A549 (cell line): ENCODE results near the gene DPAGT1. TPM values are rescaled to one million over a fixed set of nuclear protein-coding genes. Genes with fewer than 3 reads are reported as not detected.
A peak's percentile ranks its signal among the peaks of the same experiment; 100 is the strongest.

Source experiments
- ATAC-seq, 2 experiments: fragments of 200-7000 bp in 1 of 2; fragments of >200 bp in 1 of 2; cut with Nextera tagmentation in 1 of 2; cut with Tn5 transposase in 1 of 2; 3 replicates each; pipeline versions ENCODE4 v1.8.0 to v1.9.1; 2018 to 2020; ENCODE audit warnings: mild to moderate bottlenecking in 1 of 2, moderate library complexity in 1 of 2
- CTCF ChIA-PET: fragments of 300-600 bp; sonication (Branson Sonifier 250); formaldehyde crosslinking; extraction: SDS; loops from one replicate; lab custom pipeline; 2021; ENCODE audit warnings: antibody characterized with exemption, inconsistent platforms; lab: Yijun Ruan, JAX
- POLR2A ChIA-PET: fragments of 350-600 bp; formaldehyde crosslinking; extraction: SDS; loops from one replicate; lab custom pipeline; 2021; ENCODE audit warnings: antibody characterized with exemption, inconsistent platforms; lab: Yijun Ruan, JAX
- DNase-seq, 2 experiments: peaks; one replicate each; pipeline versions ENCODE4 v3.0.0 to v3.0.0-alpha.2; 2011 to 2016; ENCODE audit warnings: low read depth in 1 of 2, low spot score in 1 of 2
- FAIRE-seq: peaks from 2 replicates; lab custom pipeline; 2011; peaks lifted over from hg19 to GRCh38; lab: Jason Lieb, UNC
- H3K27ac ChIP-seq, 2 experiments: fragments of >200 bp; sonication (Bioruptor Twin); formaldehyde crosslinking; 3 replicates each; pipeline ENCODE4 v1.5.1; 2016 to 2017
- H3K4me1 ChIP-seq: fragments of >200 bp; sonication (Bioruptor Twin); formaldehyde crosslinking; 3 replicates; pipeline ENCODE4 v1.6.1; 2016
- H3K4me2 ChIP-seq: fragments of >200 bp; sonication (Bioruptor Twin); formaldehyde crosslinking; 3 replicates; pipeline ENCODE4 v1.6.1; 2016
- H3K4me3 ChIP-seq: fragments of >200 bp; sonication (Bioruptor Twin); formaldehyde crosslinking; 3 replicates; pipeline ENCODE4 v1.5.1; 2016
- H3K9me3 ChIP-seq: fragments of >200 bp; sonication (Bioruptor Twin); formaldehyde crosslinking; 3 replicates; pipeline ENCODE4 v1.6.1; 2016
- BHLHE40 ChIP-seq: IDR thresholded peaks from 2 replicates; pipeline ENCODE4 v1.6.1; 2012; ENCODE audit warnings: low read depth, low read length, inconsistent platforms
- CBX2 ChIP-seq: fragments of 200-600 bp; sonication (generic); IDR thresholded peaks from 2 replicates; pipeline ENCODE4 v1.6.1; 2016; ENCODE audit warnings: low read depth, mild to moderate bottlenecking, borderline replicate concordance
- CBX8 ChIP-seq: fragments of 200-600 bp; sonication (generic); IDR thresholded peaks from 2 replicates; pipeline ENCODE4 v1.6.1; 2016
- CHD2 ChIP-seq: fragments of 150-350 bp; IDR thresholded peaks from 2 replicates; pipeline ENCODE4 v1.6.1; 2014; ENCODE audit warnings: low read length; ENCODE audit not compliant: partially characterized antibody
- E2F6 ChIP-seq: IDR thresholded peaks from 2 replicates; pipeline ENCODE4 v1.6.1; 2012; ENCODE audit warnings: low read depth, borderline replicate concordance
- EP300 ChIP-seq, 2 experiments: fragments of >200 bp; sonication (Bioruptor Twin); formaldehyde crosslinking; IDR thresholded peaks; 2 replicates in 1 of 2; 3 replicates in 1 of 2; pipeline ENCODE4 v1.6.1; 2016 to 2017
- FOSL2 ChIP-seq, 2 experiments: fragments of 450-650 bp in 1 of 2; fragments of >200 bp in 1 of 2; sonication (Bioruptor Twin) in 1 of 2; formaldehyde crosslinking; IDR thresholded peaks; 2 replicates each; pipeline versions ENCODE4 v1.5.0 to v1.6.1; 2016 to 2020; ENCODE audit warnings: mild to moderate bottlenecking in 1 of 2, moderate library complexity in 1 of 2
- FOXS1 ChIP-seq: fragments of 250-450 bp; sonication (Bioruptor Pico); IDR thresholded peaks from 2 replicates; pipeline ENCODE4 v1.5.0; 2020; ENCODE audit warnings: mild to moderate bottlenecking, moderate library complexity
- GATA3 ChIP-seq: IDR thresholded peaks from 2 replicates; pipeline ENCODE4 v1.6.1; 2012; ENCODE audit warnings: borderline replicate concordance
- HDAC2 ChIP-seq: fragments of 200-600 bp; sonication (generic); IDR thresholded peaks from 2 replicates; pipeline ENCODE4 v1.6.1; 2016
- HEYL ChIP-seq: fragments of 250-450 bp; sonication (Bioruptor Pico); IDR thresholded peaks from 2 replicates; pipeline ENCODE4 v1.8.0; 2021; ENCODE audit warnings: mild to moderate bottlenecking, moderate library complexity
- HMGXB4 ChIP-seq: fragments of 250-450 bp; sonication (Bioruptor Pico); IDR thresholded peaks from 2 replicates; pipeline ENCODE4 v1.5.0; 2021; ENCODE audit warnings: mild to moderate bottlenecking, moderate library complexity, borderline replicate concordance
- HOXA7 ChIP-seq: fragments of 250-450 bp; sonication (Bioruptor Pico); IDR thresholded peaks from 2 replicates; pipeline ENCODE4 v1.5.0; 2020; ENCODE audit warnings: mild to moderate bottlenecking, moderate library complexity
- HOXB13 ChIP-seq: fragments of 250-450 bp; sonication (Bioruptor Pico); IDR thresholded peaks from 2 replicates; pipeline ENCODE4 v1.5.0; 2020; ENCODE audit warnings: low read depth, mild to moderate bottlenecking, moderate library complexity
- JUN ChIP-seq, 2 experiments: fragments of >200 bp; sonication (Bioruptor Twin); formaldehyde crosslinking; IDR thresholded peaks; 2 replicates in 1 of 2; 3 replicates in 1 of 2; pipeline ENCODE4 v1.6.1; 2016 to 2017
- KDM5A ChIP-seq: fragments of 200-600 bp; sonication (generic); IDR thresholded peaks from 2 replicates; pipeline ENCODE4 v1.6.1; 2016; ENCODE audit warnings: antibody characterized with exemption, mild to moderate bottlenecking
- MAX ChIP-seq: IDR thresholded peaks from 2 replicates; pipeline ENCODE4 v1.6.1; 2012
- MAZ ChIP-seq: fragments of 150-350 bp; IDR thresholded peaks from 2 replicates; pipeline ENCODE4 v1.6.1; 2014; ENCODE audit warnings: antibody characterized with exemption, low read depth, low read length, borderline replicate concordance
- NFE2L2 ChIP-seq: fragments of 150-350 bp; conservative IDR thresholded peaks from 2 replicates; pipeline ENCODE4 v1.6.1; 2014; ENCODE audit warnings: low read length
- NPAS2 ChIP-seq: fragments of 250-450 bp; sonication (Bioruptor Pico); IDR thresholded peaks from 2 replicates; pipeline ENCODE4 v1.8.0; 2022; ENCODE audit warnings: mild to moderate bottlenecking, moderate library complexity, borderline replicate concordance
- NR3C1 ChIP-seq: fragments of >200 bp; sonication (Bioruptor Twin); formaldehyde crosslinking; IDR thresholded peaks from 3 replicates; pipeline ENCODE4 v1.6.1; 2017
- RAD21 ChIP-seq, 2 experiments: fragments of >200 bp in 1 of 2; sonication (Bioruptor Twin) in 1 of 2; formaldehyde crosslinking in 1 of 2; IDR thresholded peaks in 1 of 2; conservative IDR thresholded peaks in 1 of 2; 2 replicates in 1 of 2; 3 replicates in 1 of 2; pipeline ENCODE4 v1.6.1; 2012 to 2018; ENCODE audit warnings: inconsistent platforms in 1 of 2
- RNF2 ChIP-seq: fragments of 200-600 bp; sonication (generic); IDR thresholded peaks from 2 replicates; pipeline ENCODE4 v1.6.1; 2016; ENCODE audit warnings: low read depth, mild to moderate bottlenecking, antibody characterized with exemption, moderate library complexity, borderline replicate concordance
- TFCP2L1 ChIP-seq: fragments of 250-450 bp; sonication (Bioruptor Pico); IDR thresholded peaks from 2 replicates; pipeline ENCODE4 v1.5.0; 2021; ENCODE audit warnings: mild to moderate bottlenecking
- USF2 ChIP-seq: fragments of 450-650 bp; IDR thresholded peaks from 2 replicates; pipeline ENCODE4 v1.6.1; 2014; ENCODE audit warnings: antibody characterized with exemption
- ZFP36 ChIP-seq: fragments of 450-650 bp; IDR thresholded peaks from 2 replicates; pipeline ENCODE4 v1.6.1; 2014; ENCODE audit warnings: borderline replicate concordance; ENCODE audit not compliant: partially characterized antibody
- ZNF302 ChIP-seq: fragments of 250-450 bp; sonication (Bioruptor Pico); IDR thresholded peaks from 2 replicates; pipeline ENCODE4 v1.9.0; 2021; ENCODE audit warnings: inconsistent platforms, mild to moderate bottlenecking, moderate library complexity
- WGBS: methylation state at CpG from one replicate; pipeline ENCODE4 v1.1.6; 2017; ENCODE audit errors: missing lambda C conversion rate; 5-methylcytosine and 5-hydroxymethylcytosine counted together
- polyA plus RNA-seq, 4 experiments: library from polyadenylated mRNA; depleted of rRNA in 3 of 4; stranded (reverse); fragments of >200 nt; fragmentation: RNase III in 1 of 4; extraction: RNeasy Plus Mini Kit Qiagen cat#74134 plus additional on column Dnase treatment in 1 of 4; gene quantifications; 2 replicates in 3 of 4; 3 replicates in 1 of 4; pipeline ENCODE4 v1.2.3, GENCODE V29; 2011 to 2017
- TF ChIP-seq, protein P1 (sequence below): fragments of 150-350 bp; IDR thresholded peaks from 2 replicates; pipeline ENCODE4 v1.6.1; 2014; ENCODE audit warnings: low read depth, mild to moderate bottlenecking, low read length
- TF ChIP-seq, protein P2 (sequence below): IDR thresholded peaks from 2 replicates; pipeline ENCODE4 v1.6.1; 2012

The DPAGT1 gene
- polyA plus RNA-seq, 2 of the 4 experiments (the other 2 are of a cell fraction): 43.7 to 81.4 TPM

DNA sequence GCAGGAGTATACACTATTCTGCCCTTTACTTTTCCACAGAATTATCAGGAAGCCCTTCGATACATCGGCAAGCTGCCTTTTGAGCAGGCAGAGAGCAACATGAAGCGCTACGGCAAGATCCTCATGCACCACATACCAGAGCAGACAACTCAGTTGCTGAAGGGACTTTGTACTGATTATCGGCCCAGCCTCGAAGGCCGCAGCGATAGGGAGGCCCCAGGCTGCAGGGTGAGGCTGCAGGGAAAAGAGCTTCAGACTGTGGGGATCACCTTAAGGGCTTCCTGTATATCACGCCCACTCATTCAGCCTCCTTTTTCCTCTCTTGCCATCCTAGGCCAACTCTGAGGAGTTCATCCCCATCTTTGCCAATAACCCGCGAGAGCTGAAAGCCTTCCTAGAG lies 23.8 kb downstream of the DPAGT1 start:
- POLR2A ChIA-PET: no interaction called here
- Histone ChIP-seq H3K9me3 (no peaks in the 10 kb centered on the region), H3K27ac (no peak overlapping the region), H3K4me1 (no peaks in the 10 kb centered on the region), H3K4me3 (no peak overlapping the region), H3K4me2 (no peak overlapping the region)
- no peak for FAIRE-seq
- TF ChIP-seq RAD21 (conservative IDR thresholded peaks at IDR 0.05 in 1 of 2, IDR thresholded peaks at IDR 0.05 in 1 of 2) (no peak), NPAS2 (no peak), NFE2L2 (no peak), EP300 (IDR thresholded peaks at IDR 0.05) (no peak), HEYL (CRISPR knock-in tag) (no peak), HOXB13 (CRISPR knock-in tag) (no peak), CBX2 (no peak), KDM5A (no peak), USF2 (no peak), HDAC2 (no peak), E2F6 (no peak), GATA3 (no peak), HMGXB4 (CRISPR knock-in tag) (no peak), MAZ (no peak), ZFP36 (no peak), CHD2 (no peak), BHLHE40 (no peak), CBX8 (no peak), ZNF302 (CRISPR knock-in tag) (no peak)
- CTCF ChIA-PET: interaction anchor here (0.7 to 1.2 kb wide), 2 partner anchors 46 to 1668 kb away, joined by 3 to 4 read pairs; no protein-coding TSS in a partner anchor
- DNase-seq: no peak
- 97% methylated on average over 9 of the region's 11 CpGs for WGBS
- ATAC-seq: no peak

DNA sequence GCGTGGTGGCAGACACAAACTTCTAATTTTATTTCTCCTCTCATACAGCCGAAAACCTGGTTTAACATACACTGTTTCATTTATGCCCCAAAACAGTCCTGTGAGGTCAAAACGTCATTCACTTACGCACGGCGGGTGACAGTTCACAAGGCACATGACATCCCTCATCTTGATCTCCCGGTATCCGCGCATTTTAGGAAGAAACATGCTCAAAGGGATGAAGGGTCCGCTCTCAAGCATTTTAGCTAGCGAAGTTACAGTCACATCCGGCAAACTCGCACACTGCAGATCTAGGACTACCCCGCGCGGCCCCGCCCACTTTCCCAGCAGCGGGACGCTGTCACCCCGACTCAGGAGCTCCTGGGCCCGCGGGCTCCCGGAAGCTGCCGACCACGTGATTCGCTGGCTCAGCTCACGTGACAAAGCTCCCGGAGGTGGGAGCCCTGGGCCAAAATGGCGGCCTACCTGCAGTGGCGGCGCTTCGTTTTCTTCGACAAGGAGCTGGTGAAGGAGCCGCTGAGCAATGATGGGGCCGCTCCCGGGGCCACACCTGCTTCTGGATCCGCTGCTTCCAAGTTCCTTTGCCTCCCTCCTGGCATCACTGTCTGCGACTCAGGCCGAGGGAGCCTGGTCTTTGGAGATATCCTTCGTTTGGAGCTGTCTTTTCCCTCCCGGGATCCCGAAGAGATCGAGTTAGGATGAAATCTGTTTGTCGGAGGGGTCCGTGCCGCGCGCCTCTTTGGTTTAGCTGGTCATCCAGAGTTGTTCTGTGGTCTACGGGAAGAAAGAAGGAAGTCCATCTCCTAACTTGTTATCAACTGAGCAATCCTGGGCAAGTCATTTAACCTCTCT lies 34.1 kb downstream of the DPAGT1 start, which contains the start of gene VPS11:
Gene VPS11 (plus strand): TSS at position 448 of the 852 bp plus-strand sequence. CDS start 6 bp downstream, at position 454.
- Histone ChIP-seq H3K4me2 (peak within 1 kb of the TSS; percentile 93), H3K4me3 (peak within 1 kb of the TSS; percentile 98), H3K9me3 (no peaks in the 10 kb centered on the region), H3K27ac (peak within 1 kb of the TSS; percentile 87 to 95), H3K4me1 (peaks cover 5% of the 10 kb centered on the region)
- under 1% methylated on average over 29 of the region's 49 CpGs for WGBS
- no peak for FAIRE-seq
- CTCF ChIA-PET: interaction anchor here (1.2 to 1.9 kb wide), 3 partner anchors 11 to 32 kb away, joined by 3 to 6 read pairs (median 4); a partner anchor contains a TSS
- DNase-seq: peak; percentile 93 to 94
- ATAC-seq: peak; percentile 94 to 97
- POLR2A ChIA-PET: interaction anchor here (0.9 to 1.3 kb wide), 4 partner anchors 11 to 156 kb away, joined by 4 to 33 read pairs (median 12); partner anchors contain the start of genes HMBS and HYOU1
- no peak for TF ChIP-seq FOXS1 (CRISPR knock-in tag)
- peak; percentile 78; the same call in 1 of the 2 replicates for TF ChIP-seq MAX
- no peak for TF ChIP-seq NR3C1
- TF ChIP-seq, protein P1, sequence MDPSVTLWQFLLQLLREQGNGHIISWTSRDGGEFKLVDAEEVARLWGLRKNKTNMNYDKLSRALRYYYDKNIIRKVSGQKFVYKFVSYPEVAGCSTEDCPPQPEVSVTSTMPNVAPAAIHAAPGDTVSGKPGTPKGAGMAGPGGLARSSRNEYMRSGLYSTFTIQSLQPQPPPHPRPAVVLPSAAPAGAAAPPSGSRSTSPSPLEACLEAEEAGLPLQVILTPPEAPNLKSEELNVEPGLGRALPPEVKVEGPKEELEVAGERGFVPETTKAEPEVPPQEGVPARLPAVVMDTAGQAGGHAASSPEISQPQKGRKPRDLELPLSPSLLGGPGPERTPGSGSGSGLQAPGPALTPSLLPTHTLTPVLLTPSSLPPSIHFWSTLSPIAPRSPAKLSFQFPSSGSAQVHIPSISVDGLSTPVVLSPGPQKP: no peak
- peak; percentile 47; the same call in 1 of the 2 replicates for TF ChIP-seq E2F6
- no peak for TF ChIP-seq TFCP2L1 (CRISPR knock-in tag)
- no peak for TF ChIP-seq MAZ
- no peak for TF ChIP-seq RNF2
- TF ChIP-seq, protein P2, sequence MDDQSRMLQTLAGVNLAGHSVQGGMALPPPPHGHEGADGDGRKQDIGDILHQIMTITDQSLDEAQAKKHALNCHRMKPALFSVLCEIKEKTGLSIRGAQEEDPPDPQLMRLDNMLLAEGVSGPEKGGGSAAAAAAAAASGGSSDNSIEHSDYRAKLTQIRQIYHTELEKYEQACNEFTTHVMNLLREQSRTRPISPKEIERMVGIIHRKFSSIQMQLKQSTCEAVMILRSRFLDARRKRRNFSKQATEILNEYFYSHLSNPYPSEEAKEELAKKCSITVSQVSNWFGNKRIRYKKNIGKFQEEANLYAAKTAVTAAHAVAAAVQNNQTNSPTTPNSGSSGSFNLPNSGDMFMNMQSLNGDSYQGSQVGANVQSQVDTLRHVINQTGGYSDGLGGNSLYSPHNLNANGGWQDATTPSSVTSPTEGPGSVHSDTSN: peak; percentile 52; the same call in 1 of the 2 replicates
- no peak for TF ChIP-seq FOSL2 (IDR thresholded peaks at IDR 0.05)
- 0 out of 2 replicates have a peak, but pooled peaks have one; percentile 10 for TF ChIP-seq FOSL2 (CRISPR knock-in tag; IDR thresholded peaks at IDR 0.05)
- TF ChIP-seq KDM5A: peak; percentile 98
- TF ChIP-seq JUN (IDR thresholded peaks at IDR 0.05): peak in 1 of 2 experiments; percentile 66; a peak in 1 of 5 replicates
- no peak for TF ChIP-seq HOXA7 (CRISPR knock-in tag)
